Body of pancreas (tissue), 4 donors: Measurements from ENCODE around the gene NEK11. TPM values are rescaled to one million over a fixed set of nuclear protein-coding genes. Genes with fewer than 3 reads are reported as not detected.

Experiments
- ATAC-seq: fragments of 150-250 bp; one replicate; pipeline ENCODE4 v1.9.1; 2016
- DNase-seq, 4 donors: peaks; one replicate each; pipeline ENCODE4 v3.0.0-alpha.2; 2019
- H3K27ac ChIP-seq, 4 donors: fragments of 200-600 bp; sonication (generic); 1 replicate in 3 of 4; 2 replicates in 1 of 4; pipeline versions ENCODE4 v1.5.1 to v1.6.1; 2016 to 2019; ENCODE audit warnings: mild to moderate bottlenecking in 1 of 4, mixed read lengths in 1 of 4, moderate library complexity in 1 of 4
- H3K27me3 ChIP-seq, 2 donors: fragments of 200-600 bp; sonication (generic); one replicate each; pipeline ENCODE4 v1.6.0; 2016; ENCODE audit warnings: mild to moderate bottlenecking in 1 of 2
- H3K36me3 ChIP-seq, 2 donors: fragments of 200-600 bp; sonication (generic); replicated peaks in 1 of 2; 2 replicates each; pipeline ENCODE4 v1.5.1; 2016; ENCODE audit warnings: low read depth in 2 of 2; ENCODE audit not compliant: insufficient read depth in 1 of 2
- H3K4me1 ChIP-seq: fragments of 200-600 bp; sonication (generic); one replicate; pipeline ENCODE4 v1.6.0; 2016
- H3K4me3 ChIP-seq, 2 donors: fragments of 200-600 bp; sonication (generic); 1 replicate in 1 of 2; 2 replicates in 1 of 2; pipeline ENCODE4 v1.5.1; 2016 to 2019
- H3K9me3 ChIP-seq, 3 donors: fragments of 200-600 bp; sonication (generic); 1 replicate in 2 of 3; 2 replicates in 1 of 3; pipeline ENCODE4 v1.5.1; 2016
- CTCF ChIP-seq, 7 experiments: fragments of 450-650 bp in 4 of 7; fragments of 200-600 bp in 3 of 7; sonication (generic) in 3 of 7; IDR thresholded peaks; one replicate each; pipeline ENCODE4 v1.5.1; 2016 to 2019; ENCODE audit warnings: antibody characterized with exemption in 7 of 7
- POLR2A ChIP-seq, 3 donors: fragments of 450-650 bp; IDR thresholded peaks; one replicate each; pipeline ENCODE4 v1.6.1; 2016; ENCODE audit warnings: antibody characterized with exemption in 3 of 3, mild to moderate bottlenecking in 2 of 3
- WGBS, 2 donors: methylation state at CpG; one replicate each; pipeline ENCODE4 v1.1.5; 2017; 5-methylcytosine and 5-hydroxymethylcytosine counted together
- intact Hi-C: fragments of 100-400 bp; cut with DNase I; formaldehyde crosslinking; loops from one replicate; pipeline ENCODE4 v1.15.1; 2023
- small RNA-seq: library from RNA; depleted of rRNA; stranded (forward); fragments of <200 nt; gene quantifications from one replicate; pipeline ENCODE3, GENCODE V24; 2016
- total RNA-seq, 2 donors: library from RNA; depleted of rRNA; stranded (reverse); fragments of >200 nt; gene quantifications; one replicate each; pipeline ENCODE4 v1.1.0, GENCODE V29; 2016

Gene NEK11
- total RNA-seq, 2 donors from 2014 or later: 3.4 to 10.2 TPM

DNA sequence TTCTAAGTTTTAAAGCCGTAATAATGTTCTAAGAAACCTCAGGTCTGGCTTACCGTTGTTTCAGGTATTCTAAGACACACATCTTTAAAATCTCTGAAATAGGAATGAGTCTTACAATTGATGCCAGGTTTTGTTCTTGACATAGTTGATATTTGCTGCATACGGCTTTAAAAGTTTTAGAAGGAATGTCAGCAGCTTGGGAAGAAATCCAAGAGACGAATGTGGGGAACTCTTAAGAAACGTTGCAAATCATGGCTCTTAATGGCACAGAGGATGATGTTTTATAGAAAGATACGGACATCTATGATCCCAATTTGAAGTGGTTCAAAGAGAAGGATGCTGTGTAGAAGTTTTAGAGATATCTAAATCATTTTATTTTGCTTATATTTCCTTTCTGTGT, 366.4 kb downstream of the NEK11 start:
- H3K4me3 ChIP-seq: no peak overlapping the region
- H3K36me3 ChIP-seq: no peaks in the 10 kb centered on the region
- no peaks in the 10 kb centered on the region for H3K4me1 ChIP-seq
- H3K9me3 ChIP-seq: no peaks in the 10 kb centered on the region
- TF ChIP-seq POLR2A (IDR thresholded peaks at IDR 0.05) (no peak), CTCF (IDR thresholded peaks at IDR 0.05) (no peak)
- ATAC-seq: no peak
- DNase-seq: no peak
- H3K27me3 ChIP-seq: no peaks in the 10 kb centered on the region
- H3K27ac ChIP-seq: no peak overlapping the region
- 66 to 67% methylated on average over 6 of the region's 6 CpGs for WGBS, 2 donors
- intact Hi-C loops: no loop called here

DNA sequence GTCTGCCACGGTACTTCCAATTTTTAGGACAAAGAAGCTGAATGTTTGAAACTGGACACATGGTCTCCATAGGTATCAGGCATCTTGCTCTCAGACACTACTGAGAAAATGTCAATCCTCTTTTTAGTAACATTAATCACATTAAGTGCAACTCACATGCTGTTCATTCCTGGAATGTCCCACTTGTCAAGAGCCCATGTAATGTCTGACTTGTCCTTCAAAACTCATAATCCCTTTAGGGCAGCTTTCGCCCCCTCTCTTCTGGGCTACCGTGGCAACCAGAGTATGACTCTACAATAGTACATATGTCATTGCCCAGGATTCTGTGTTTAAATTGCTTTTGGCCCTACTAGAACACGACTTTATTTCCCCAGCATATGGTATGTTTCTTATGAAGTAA, 367.2 kb downstream of the NEK11 start:
- Histone ChIP-seq H3K4me1 (no peaks in the 10 kb centered on the region), H3K27me3 (no peaks in the 10 kb centered on the region), H3K36me3 (no peaks in the 10 kb centered on the region), H3K27ac (no peak overlapping the region), H3K4me3 (no peak overlapping the region), H3K9me3 (no peaks in the 10 kb centered on the region)
- no peak for ATAC-seq
- TF ChIP-seq POLR2A (IDR thresholded peaks at IDR 0.05): no peak
- TF ChIP-seq CTCF (IDR thresholded peaks at IDR 0.05): no peak
- WGBS, 2 donors: 84 to 85% methylated on average over 4 of the region's 4 CpGs
- DNase-seq: no peak
- intact Hi-C loops: no loop called here

DNA sequence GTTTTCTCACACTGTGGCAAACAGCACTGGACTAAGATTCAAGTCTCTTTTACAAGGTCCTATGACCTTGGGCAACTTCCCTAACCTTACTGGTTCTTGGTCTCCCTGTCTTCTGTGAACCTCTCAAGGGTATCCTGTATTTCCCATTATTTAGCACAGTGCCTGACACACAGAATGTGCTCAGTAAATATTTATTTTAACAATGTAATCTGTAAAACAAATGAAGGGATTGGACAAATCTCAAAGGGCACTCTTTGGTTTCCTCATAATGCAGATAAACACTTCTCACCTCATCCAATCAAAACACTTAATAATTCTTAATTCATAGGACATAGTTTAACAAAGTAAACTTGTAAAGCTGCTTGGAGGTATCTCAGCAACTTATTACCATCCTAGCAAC, 367.7 kb downstream of the NEK11 start:
- intact Hi-C loops: no loop called here
- H3K9me3 ChIP-seq: no peaks in the 10 kb centered on the region
- no peak for DNase-seq
- TF ChIP-seq CTCF (IDR thresholded peaks at IDR 0.05): no peak
- no peak for TF ChIP-seq POLR2A (IDR thresholded peaks at IDR 0.05)
- no peaks in the 10 kb centered on the region for H3K27me3 ChIP-seq
- H3K4me3 ChIP-seq: no peak overlapping the region
- no peaks in the 10 kb centered on the region for H3K36me3 ChIP-seq
- no peak overlapping the region for H3K27ac ChIP-seq
- H3K4me1 ChIP-seq: no peaks in the 10 kb centered on the region
- ATAC-seq: no peak

- DNase-seq (no peak), ATAC-seq (peak; percentile 27)
- intact Hi-C loops: no loop called here
- Histone ChIP-seq H3K4me3 (no peak overlapping the region), H3K4me1 (no peaks in the 10 kb centered on the region), H3K9me3 (no peaks in the 10 kb centered on the region), H3K27ac (no peak overlapping the region), H3K36me3 (no peaks in the 10 kb centered on the region), H3K27me3 (no peaks in the 10 kb centered on the region)
- TF ChIP-seq CTCF (IDR thresholded peaks at IDR 0.05) (no peak), POLR2A (IDR thresholded peaks at IDR 0.05) (no peak)
Observed at GRCh38 chr3:131396170-131396569, 369.5 kb downstream of the NEK11 start.

DNA sequence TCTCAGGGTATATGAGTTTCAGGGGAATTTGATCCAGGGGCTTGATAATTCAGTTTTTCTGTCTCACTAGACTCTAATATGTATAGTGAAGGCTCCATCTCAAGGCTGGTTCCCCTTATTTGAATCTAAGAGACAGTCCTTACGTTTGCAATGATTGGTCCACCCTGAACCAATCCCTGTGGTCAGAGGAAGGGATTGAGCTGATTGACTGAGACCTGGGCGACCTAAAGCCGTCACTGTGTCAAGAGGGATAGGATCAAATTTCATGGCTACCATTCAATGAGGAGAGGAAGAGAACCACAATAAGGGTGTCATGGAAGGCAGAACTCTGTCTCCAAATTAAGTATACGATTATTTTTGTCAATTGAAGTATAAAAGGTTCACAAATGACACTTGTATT, 371.2 kb downstream of the NEK11 start:
- no peak overlapping the region for H3K27ac ChIP-seq
- H3K4me3 ChIP-seq: no peak overlapping the region
- H3K9me3 ChIP-seq: no peaks in the 10 kb centered on the region
- WGBS, 2 donors: 70 to 71% methylated on average over 4 of the region's 4 CpGs
- no peaks in the 10 kb centered on the region for H3K27me3 ChIP-seq
- H3K36me3 ChIP-seq: no peaks in the 10 kb centered on the region
- ATAC-seq (no peak), DNase-seq (no peak)
- intact Hi-C loops: no loop called here
- TF ChIP-seq POLR2A (IDR thresholded peaks at IDR 0.05) (no peak), CTCF (IDR thresholded peaks at IDR 0.05) (no peak)
- H3K4me1 ChIP-seq: no peaks in the 10 kb centered on the region

Small RNA genes lying within 50 kb of the gene (small RNA-seq; reads per million reads assigned to genes)
- not detected for gene RNU6-726P

Other genes starting within 250 kb of the NEK11 start
- gene ATP2C1, start 132.8 kb upstream of the NEK11 start, total RNA-seq: 10 to 100 TPM; 36.3 to 47.5 TPM
- 10 to 100 TPM in 1 of 2 donors, 1 to 10 TPM in 1; 3.4 to 10.5 TPM for gene ASTE1, start 52 bp upstream of the NEK11 start, total RNA-seq